Smooth muscle cell of the brain vasculature (primary cell): ENCODE measurements around the gene HORMAD1.
"Not testable (repeated sequence)": the region's sequence is repeated elsewhere in the genome, so short reads cannot be mapped to it uniquely, and the experiment has no call there.

ENCODE experiments used
- DNase-seq: peaks from one replicate; pipeline ENCODE4 v3.0.0-alpha.2; 2012; ENCODE audit warnings: low read depth, low spot score

HORMAD1 gene

GRCh38 chr1:150720703-150721102 lies at the start of gene HORMAD1:
Gene HORMAD1 (minus strand): TSS chr1:150720895. CDS start chr1:150719505, 1,390 bp downstream.
- no peak for DNase-seq

- not testable (repeated sequence) for DNase-seq
Observed at GRCh38 chr1:150767704-150768103, 47.0 kb upstream of the HORMAD1 start.

- DNase-seq = not testable (repeated sequence)
Observed at GRCh38 chr1:150765977-150766301, 45.2 kb upstream of the HORMAD1 start.

- DNase-seq = peak; percentile 2
Observed at GRCh38 chr1:150765296-150765976, 44.7 kb upstream of the HORMAD1 start, which contains the start of gene CTSS. Gene CTSS (minus strand): TSS chr1:150765778. CDS start chr1:150764763, 1,015 bp downstream.

GRCh38 chr1:150764617-150765101 lies 44.0 kb upstream of the HORMAD1 start:
- peak; percentile 9 for DNase-seq

GRCh38 chr1:150763018-150763417 lies 42.3 kb upstream of the HORMAD1 start:
- no peak for DNase-seq

GRCh38 chr1:150762552-150762951 lies 41.9 kb upstream of the HORMAD1 start:
- no peak for DNase-seq

GRCh38 chr1:150761801-150762200 lies 41.1 kb upstream of the HORMAD1 start:
- DNase-seq = no peak

- no peak for DNase-seq
Observed at GRCh38 chr1:150760013-150760412, 39.3 kb upstream of the HORMAD1 start.

GRCh38 chr1:150753416-150753815 lies 32.7 kb upstream of the HORMAD1 start:
- no peak for DNase-seq

- DNase-seq = no peak
Observed at GRCh38 chr1:150751443-150751842, 30.7 kb upstream of the HORMAD1 start.

- no peak for DNase-seq
Observed at GRCh38 chr1:150749720-150750311, 29.1 kb upstream of the HORMAD1 start.

GRCh38 chr1:150748878-150749719 lies 28.4 kb upstream of the HORMAD1 start:
- DNase-seq = no peak

GRCh38 chr1:150730130-150730721 lies 9.5 kb upstream of the HORMAD1 start:
- DNase-seq = no peak

GRCh38 chr1:150724336-150724735 lies 3.6 kb upstream of the HORMAD1 start:
- DNase-seq = no peak

GRCh38 chr1:150720098-150720497 lies 597 bp downstream of the HORMAD1 start:
- no peak for DNase-seq

GRCh38 chr1:150718225-150718891 lies 2.3 kb downstream of the HORMAD1 start:
- no peak for DNase-seq

- not testable (repeated sequence) for DNase-seq
Observed at GRCh38 chr1:150709031-150709430, 11.7 kb downstream of the HORMAD1 start.

GRCh38 chr1:150708595-150708994 lies 12.1 kb downstream of the HORMAD1 start:
- DNase-seq = no peak

GRCh38 chr1:150706091-150706490 lies 14.6 kb downstream of the HORMAD1 start:
- no peak for DNase-seq

- DNase-seq = no peak
Observed at GRCh38 chr1:150703427-150703826, 17.3 kb downstream of the HORMAD1 start.
